GM21526 (cell line): ENCODE results near the gene PTPRB.

Experiments used
- ATAC-seq: cut with Tn5 transposase; IDR thresholded peaks from one replicate; pipeline ENCODE4 v1.9.1; 2021; ENCODE audit warnings: moderate library complexity; ENCODE audit not compliant: unreplicated experiment, low FRiP score

The PTPRB gene

DNA sequence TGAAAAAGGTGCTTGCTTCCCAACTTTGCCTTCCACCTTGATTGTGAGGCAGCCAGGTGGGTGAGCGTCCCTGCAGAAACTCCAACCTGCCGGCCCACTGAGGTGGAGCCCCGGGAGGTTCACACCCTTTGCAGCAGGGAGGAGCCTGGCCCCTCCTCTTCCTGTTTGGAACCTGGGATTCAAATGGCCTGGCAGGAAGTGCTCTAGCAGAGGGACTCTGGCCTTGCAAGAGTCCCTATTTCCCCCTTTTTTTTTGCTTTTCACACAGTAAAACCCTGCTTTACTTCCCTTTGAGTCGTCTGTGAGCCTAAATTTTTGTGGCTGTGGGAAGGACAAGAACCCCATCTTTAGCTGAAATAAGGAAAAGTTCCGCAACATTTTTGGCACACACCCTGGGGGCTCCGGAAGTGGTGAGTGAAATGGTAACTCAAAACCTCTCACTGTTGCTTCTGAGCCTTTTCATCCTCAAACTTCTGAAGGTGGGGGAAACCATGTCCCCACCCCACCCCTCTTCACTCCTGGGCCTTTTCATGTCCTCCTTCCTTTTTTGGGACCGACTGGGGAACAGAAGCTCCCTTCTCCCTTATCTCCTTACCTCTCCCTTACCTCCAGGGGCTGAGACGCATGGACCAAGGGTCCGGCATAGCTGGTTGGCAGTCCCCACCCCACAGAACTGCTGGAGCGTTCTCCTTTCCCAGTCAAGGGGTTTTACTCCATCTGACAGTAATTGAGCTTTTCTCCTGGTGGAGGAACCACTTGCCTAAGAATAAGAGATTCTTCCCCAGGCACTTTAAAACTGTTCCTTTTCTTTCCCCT is 169.1 kb downstream of the PTPRB start:
- peak; percentile 76 for ATAC-seq

DNA sequence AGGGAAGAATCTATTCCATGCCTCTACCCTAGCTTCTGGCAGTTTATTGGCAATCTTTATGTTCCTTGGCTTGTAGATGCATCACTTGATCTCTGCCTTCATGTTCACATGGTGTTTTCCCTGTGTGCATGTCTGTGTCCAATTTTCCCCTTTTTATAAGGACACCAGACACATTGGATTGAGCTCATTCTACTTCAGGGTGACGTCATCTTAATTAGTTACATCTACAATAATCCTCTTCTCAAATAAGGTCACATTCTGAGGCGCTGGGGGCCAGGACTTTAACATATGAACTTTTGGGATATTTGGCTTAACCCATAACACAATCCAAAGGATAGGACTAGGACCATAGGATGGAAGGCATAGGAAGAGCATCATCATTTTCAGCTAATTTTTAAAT is 169.8 kb downstream of the PTPRB start:
- no peak for ATAC-seq

DNA sequence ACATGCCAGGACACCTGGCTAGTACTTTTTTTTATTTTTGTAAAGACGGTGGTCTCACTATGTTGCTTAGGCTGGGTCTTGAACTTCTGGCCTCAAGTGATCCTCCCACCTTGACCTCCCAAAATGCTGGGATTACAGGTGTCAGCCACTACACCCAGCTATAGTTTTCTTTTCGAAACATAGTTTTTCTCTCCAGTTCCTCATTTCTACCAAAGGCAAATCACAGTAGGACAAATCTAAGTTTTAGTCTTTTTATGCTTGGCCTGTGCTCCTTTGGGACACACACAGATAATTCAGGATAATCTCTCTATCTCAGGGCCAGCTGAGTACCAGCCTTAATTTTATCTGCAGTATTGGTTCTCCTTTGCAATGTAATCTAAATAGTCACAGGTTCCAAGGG is 170.5 kb downstream of the PTPRB start:
- ATAC-seq = no peak
